GM18951 (cell line): ENCODE measurements around the gene AP1S3.
"Not testable (repeated sequence)": the region's sequence is repeated elsewhere in the genome, so short reads cannot be mapped to it uniquely, and the experiment has no call there.

Experiments
- POLR2A ChIP-seq: IDR thresholded peaks from 4 replicates; pipeline ENCODE4 v1.6.1; 2011; ENCODE audit warnings: mild to moderate bottlenecking; ENCODE audit not compliant: insufficient read length, insufficient read depth; ENCODE audit errors: extremely low read depth
- in situ Hi-C: fragments of 300-500 bp; cut with MboI; formaldehyde crosslinking; loops from one replicate; pipeline ENCODE4 v1.12.0; 2022; ENCODE audit warnings: low sequenced_read_pairs, mixed read lengths, inconsistent platforms; ENCODE audit not compliant: unreplicated experiment

AP1S3 gene

DNA sequence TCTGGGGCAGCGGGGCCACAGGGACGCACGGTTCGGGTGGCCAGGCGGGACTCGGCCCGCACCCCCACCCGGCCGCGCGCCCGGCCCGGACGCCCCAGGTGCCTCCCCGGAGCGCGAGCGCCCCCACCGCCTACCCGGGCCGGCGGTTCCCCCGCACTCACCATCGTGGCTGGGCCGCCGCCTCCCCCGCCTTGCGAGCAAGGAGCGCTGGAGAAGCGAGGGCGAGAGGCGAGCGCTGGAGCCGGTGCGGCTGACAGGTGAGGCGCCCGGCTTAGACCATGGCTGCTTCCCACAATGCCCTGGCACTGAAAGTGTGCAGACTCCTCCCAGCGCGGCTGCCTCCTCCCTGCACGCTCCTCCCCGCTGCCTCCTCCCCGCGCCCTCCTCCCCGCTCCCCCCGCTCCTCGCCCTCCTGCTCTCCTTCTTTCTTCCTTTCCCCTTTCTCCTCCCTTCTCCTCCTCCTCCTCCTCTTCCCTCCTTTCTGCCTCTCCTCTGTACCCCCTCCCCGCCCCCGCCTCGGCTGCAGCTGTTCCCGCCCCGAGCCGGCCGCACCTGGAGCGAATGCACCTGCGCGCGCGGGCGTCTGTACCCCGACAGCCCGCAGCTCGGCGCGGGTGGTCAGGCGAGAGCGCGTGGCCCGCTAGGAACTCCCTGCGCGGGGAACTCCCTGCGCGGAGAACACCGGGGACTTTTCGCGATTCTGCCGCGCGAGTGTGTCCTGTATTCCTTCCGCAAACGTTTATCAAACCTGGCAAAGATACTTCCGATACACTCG is at the start of gene AP1S3:
TSS of gene AP1S3 (minus strand) at position 296 of the 775 bp plus-strand sequence. CDS start at position 164, 132 bp downstream.
- in situ Hi-C loops, result no loop called here
- TF ChIP-seq POLR2A, result peak; percentile 61

DNA sequence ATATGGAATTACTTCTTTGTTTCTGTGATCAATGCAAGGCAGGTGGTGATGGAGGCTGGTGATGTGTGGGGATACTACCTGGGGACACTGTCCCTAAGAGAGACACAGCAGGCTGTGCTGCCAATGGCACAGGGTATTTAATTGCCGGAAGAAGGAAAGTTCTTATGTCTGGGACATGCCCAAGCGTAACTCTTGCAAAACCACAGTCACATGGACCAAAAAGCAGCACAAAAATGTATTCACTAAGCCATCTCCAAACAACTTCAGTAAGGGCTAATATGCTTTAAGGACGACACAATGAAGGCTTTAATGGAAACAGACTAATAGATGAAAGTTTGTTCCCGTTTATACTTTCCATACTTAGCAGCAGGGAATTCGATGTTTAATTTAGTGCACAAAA is 49.7 kb upstream of the AP1S3 start:
- no peak for TF ChIP-seq POLR2A

DNA sequence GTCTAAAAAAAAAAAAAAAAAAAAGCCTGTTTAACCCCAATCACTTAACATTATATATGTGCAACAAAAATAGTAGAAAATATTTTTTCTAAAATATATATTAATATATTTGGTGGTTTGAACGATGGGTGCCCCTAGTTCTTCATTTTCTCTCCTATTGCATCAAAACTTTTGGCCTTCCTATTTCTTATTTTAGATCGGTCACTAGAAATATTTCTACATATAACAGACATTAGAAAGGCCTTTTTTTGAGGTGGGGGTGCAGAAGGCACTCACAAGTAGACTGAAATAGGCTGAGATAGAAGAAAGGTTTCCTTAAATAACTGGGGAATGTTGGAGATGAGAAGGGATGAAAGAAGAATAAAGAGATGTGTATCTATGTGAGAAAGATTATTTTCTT is 49.3 kb upstream of the AP1S3 start:
- in situ Hi-C loops, result no loop called here

More for the DNA sequence above, 49.7 kb upstream of the AP1S3 start:
- in situ Hi-C loops, result no loop called here

DNA sequence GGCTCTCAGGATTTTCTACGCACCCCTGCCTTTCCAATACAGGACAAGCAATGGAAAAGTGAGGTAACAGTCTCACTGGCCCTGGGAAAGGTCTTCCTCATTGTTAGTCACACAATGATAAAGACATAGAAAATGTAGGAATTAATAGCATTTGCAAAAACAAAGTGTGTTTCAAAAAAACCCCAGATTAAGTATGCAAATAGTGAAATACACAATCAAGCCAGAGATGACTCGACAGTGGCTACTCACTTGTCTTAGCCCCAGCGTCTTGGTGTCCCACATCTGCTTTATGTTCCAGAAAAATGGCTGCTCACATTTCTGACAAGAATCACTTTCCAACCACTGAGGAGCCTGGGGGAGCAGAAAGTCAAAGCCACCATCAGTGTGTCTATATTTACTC is 47.0 kb upstream of the AP1S3 start:
- no peak for TF ChIP-seq POLR2A
- in situ Hi-C loops, result no loop called here

More for the DNA sequence above, 49.3 kb upstream of the AP1S3 start:
- no peak for TF ChIP-seq POLR2A

DNA sequence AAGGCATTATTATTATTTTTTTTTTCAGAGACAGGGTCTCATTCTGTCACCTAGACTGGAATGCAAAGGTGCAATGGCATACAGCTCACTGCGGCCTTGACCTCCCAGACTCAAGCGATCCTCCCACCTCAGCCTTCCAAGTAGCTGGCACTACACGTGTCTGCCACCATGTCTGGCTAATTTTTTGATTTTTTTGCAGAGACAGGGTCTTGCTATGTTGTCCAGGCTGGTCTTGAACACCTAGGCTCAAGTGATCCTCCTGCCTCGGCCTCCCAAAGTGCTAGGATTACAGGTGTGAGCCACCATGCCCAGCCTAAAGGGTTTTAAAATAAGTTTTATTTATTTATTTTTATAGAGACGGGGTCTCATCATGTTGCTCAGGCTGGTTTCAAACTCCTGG is 45.3 kb upstream of the AP1S3 start:
- in situ Hi-C loops, result no loop called here
- TF ChIP-seq POLR2A, result no peak

DNA sequence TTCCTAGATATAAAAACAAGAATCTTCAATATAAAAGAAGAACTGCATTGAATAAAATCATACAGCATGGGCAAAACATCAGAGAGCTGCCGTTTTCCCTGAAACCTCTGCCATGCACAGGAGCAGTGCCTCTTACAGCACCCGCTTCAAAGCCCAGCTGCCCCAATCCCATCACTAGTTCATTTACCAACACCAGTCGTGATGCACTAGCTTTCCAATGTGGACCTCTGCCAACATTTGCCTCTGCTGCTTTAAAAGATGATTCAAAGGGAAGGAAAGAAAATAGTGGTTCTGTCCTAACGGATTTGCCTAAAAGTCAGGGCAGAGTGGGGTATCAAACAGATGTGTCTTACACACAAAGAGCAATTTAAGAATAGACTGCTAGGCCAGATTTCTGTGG is 43.4 kb upstream of the AP1S3 start:
- TF ChIP-seq POLR2A, result no peak

DNA sequence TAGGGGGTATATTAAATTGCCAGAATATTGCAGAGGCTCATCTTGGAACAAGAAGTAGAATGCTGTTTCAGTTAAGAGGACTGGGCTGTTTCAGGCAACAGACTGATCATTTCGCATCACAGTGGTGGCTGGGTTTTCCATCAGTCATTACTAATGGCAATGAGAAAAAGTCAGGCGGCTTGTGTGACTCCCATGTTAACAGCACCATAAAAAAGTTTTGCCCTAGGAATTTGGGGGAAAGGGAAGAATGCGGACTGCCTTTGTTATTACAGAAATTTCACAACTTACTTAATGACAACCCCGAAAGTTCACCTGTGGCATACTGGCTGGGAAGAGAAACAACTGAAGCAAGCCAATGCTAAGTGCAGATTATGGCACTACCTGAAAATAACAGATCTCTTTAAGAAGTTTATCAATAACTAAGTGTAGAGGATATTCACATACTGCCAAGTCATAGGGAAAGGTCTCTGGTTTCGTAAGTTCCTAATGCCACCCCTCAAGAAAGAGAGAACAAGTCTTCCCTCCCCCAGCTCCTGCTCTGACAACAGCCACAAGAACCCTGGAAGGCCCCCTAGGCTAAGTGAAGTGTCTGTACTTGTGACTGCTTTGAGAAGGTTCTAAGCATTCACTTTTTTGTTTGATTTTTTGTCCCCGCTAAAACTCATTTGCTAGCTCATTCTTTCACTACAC is 40.5 kb upstream of the AP1S3 start:
- TF ChIP-seq POLR2A, result no peak
- in situ Hi-C loops, result no loop called here

More for the DNA sequence above, 43.4 kb upstream of the AP1S3 start:
- in situ Hi-C loops, result no loop called here

DNA sequence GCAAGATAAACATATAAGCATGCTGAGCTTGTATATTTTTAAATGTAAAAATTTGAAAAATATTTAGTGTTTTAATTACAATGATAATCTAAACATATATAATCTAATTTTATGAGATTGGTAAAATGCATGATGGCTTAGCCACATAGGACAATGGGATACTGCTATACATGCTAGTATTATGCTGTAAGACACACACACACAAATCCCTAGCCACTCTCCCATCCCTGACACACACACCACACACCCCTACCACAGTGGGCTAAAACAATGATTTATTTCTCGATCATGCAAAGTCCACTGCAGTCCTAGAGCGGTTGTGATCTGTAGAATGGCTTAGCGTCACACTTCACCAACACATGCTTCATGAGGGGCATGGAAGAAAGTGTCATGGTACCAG is 36.3 kb upstream of the AP1S3 start:
- in situ Hi-C loops, result no loop called here
- TF ChIP-seq POLR2A, result no peak

DNA sequence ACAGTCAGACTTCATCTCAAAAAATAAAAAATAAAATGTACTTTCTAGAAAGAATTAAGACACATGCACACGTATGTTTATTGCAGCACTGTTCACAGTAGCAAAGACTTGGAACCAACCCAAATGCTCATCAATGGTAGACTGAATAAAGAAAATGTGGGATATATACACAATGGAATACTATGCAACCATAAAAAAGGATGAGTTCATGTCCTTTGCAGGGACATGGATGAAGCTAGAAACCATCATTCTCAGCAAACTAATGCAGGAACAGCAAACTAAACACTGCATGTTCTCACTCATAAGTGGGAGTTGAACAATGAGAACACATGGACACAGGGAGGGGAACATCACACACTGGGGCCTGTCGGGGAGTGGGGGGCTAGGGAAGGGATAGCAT is 35.4 kb upstream of the AP1S3 start:
- in situ Hi-C loops, result not testable (repeated sequence)

DNA sequence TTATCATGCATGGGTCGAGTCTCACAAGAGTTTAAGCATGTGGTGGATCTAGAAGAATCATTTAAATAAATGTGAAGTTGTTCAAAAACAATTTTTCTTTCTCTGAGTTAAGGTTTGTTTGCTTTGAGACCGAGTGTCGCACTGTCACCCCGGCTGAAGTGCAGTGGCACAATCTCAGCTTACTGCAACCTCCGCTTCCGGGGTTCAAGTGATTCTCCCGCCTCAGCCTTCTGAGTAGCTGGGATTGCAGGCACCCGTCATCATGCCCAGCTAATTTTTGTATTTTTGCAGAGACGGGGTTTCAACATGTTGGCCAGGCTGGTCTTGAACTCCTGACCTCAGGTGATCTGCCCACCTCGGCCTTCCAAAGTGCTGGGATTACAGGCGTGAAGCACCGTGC is 34.3 kb upstream of the AP1S3 start:
- in situ Hi-C loops, result not testable (repeated sequence)

DNA sequence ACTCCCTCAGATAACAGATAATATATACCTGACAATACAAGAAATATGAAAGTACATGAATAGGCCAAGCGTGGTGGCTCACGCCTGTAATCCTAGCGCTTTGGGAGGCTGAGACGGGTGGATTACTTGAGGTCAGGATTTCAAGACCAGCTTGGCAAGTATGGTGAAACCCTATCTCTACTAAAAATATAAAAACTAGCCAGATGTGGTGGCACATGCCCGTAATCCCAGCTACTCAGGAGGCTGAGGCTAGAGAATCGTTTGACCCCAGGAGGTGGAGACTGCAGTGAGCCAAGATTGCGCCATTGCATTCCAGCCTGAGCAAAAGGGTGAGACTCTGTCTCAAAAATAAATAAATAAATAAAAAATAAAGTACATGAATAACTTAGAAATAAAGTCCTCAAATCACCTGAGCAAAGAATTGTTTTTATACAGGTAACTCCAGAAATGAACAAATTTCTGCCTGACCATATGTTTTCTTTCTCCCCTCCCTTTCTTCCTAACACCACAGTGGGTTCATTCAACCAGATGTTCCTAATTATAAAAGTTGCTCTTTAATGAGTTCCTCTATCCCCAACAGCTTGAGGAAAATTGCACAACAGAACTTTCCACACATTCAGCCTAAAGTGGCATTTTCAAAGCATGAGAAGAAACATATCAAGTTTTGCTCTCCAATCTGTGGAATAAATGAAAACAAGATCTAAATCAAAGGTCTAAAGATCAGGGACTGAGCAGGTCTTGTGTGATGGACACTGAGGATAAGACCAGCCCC is 33.6 kb upstream of the AP1S3 start:
- no peak for TF ChIP-seq POLR2A

DNA sequence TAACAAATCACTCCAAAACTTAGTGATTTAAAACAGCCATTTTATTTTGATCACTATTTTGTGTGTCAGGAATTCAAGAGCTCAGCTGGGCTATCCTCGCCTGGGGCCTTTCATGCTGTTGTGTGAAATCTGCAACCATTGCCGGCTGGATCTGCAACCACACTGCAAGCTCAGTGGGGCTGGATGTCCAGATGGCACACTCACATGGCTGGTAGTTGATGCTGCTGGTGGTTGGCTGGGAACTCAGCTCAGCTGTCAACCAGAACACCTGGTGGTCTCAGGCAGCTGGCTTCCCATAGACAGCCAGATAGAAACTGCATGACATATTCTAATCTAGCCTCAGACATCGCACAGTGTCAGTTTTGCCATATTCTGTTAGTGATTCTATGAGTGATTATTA is 30.6 kb upstream of the AP1S3 start:
- in situ Hi-C loops, result no loop called here
- TF ChIP-seq POLR2A, result no peak

More for the DNA sequence above, 33.6 kb upstream of the AP1S3 start:
- in situ Hi-C loops, result no loop called here

DNA sequence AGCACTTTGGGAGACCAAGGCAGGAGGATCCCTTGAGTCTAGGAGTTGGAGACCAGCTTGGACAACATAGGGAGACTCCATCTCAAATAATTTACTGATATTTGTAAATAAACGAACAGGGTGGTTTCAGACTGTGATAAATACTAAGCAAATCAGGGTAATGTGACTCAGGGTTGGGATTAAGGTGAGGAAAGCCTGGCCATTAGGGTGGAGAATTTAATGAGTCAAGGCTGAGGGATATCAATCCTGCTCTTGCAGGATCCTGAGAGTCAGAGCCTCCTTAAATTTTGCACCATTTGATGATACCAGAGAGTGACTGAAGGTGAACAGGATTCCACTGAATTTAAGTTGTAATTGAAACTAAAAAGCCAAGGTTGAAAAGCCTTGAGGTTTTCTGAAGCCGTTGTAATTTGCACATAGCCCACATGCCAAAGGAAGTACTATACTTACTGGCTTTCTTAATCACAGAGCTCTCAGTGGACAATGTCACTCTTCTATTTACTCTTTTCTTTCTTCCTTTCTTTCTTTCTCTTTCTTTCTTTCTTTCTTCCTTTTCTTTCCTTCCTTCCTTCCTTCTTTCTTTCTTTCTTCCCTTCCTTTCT is 28.6 kb upstream of the AP1S3 start:
- no peak for TF ChIP-seq POLR2A
- in situ Hi-C loops, result no loop called here
